ENCODE data around the gene RAB3GAP1.
"Not testable (repeated sequence)": the region's sequence is repeated elsewhere in the genome, so short reads cannot be mapped to it uniquely, and the experiment has no call there.

Gene RAB3GAP1

GRCh38 chr2:135105513-135106316 lies 53.6 kb downstream of the RAB3GAP1 start:
- DNase-seq = not testable (repeated sequence)

DNA sequence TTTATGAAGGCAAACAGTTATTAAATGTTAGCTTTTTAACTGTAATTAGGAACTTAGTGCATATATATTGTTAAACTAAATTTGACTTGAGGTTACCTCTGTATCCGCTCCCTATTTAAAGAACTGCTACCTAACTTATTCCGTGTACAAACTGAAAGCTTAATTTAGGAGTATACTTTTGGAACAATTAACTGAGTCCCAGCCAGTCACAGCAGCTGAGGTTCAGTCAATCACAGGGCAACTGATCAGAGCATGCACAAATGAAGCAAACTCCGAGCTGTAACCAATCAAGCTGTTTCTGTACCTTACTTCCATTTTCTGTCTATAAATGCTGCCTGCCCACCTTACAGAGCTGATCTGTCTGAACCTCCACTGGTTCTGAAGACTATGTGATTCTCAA lies 61.2 kb downstream of the RAB3GAP1 start:
- DNase-seq = no peak

DNA sequence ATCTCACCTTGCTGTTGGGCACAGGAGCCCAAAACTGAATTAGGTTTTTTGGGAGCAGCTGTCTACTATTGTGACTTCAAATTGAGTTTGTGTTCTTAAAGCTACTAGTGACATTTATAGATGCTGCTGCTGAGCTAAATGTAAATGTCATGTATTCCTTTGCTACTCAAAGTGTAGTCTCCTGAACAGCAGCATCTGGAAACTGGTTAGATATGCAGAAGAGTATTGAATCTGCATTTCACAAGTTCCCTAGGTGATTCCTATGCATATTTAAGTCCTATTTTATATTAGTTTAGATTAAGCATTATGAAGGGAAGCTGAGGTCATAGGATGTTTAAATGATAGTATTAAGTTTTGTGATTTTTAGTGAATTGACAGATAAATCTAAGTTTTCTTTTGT lies 67.5 kb downstream of the RAB3GAP1 start:
- DNase-seq = no peak

DNA sequence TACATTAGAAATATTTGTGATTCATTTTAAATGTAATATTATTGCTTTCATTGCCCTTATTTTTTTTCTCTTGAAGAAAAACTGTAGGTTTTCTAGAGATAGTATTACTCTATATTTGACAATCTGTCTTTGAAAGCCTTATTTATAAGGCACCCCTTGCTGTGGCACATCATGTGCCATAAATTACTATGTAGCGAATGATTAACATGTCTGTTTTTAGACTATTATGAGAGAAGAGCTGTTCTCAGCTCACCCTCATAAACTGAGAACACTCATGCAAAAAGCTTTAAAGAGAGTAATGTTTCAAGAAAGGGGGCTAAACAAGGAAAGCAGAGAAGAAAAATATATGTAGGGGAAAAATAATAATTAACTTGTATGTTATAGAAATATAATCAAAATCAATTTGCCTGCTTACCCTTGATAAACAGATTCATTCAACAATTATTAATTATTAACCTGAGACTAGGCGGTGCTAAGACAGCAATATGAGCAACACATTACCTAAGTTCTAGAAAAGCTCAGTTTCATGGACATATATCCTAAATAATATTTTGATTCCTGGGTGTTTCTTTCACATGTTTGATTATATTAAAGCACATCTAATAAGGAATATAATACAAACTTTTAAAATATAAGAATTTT lies 69.0 kb downstream of the RAB3GAP1 start:
- DNase-seq = no peak

GRCh38 chr2:135121658-135122039 lies 69.6 kb downstream of the RAB3GAP1 start:
- not testable (repeated sequence) for DNase-seq

DNA sequence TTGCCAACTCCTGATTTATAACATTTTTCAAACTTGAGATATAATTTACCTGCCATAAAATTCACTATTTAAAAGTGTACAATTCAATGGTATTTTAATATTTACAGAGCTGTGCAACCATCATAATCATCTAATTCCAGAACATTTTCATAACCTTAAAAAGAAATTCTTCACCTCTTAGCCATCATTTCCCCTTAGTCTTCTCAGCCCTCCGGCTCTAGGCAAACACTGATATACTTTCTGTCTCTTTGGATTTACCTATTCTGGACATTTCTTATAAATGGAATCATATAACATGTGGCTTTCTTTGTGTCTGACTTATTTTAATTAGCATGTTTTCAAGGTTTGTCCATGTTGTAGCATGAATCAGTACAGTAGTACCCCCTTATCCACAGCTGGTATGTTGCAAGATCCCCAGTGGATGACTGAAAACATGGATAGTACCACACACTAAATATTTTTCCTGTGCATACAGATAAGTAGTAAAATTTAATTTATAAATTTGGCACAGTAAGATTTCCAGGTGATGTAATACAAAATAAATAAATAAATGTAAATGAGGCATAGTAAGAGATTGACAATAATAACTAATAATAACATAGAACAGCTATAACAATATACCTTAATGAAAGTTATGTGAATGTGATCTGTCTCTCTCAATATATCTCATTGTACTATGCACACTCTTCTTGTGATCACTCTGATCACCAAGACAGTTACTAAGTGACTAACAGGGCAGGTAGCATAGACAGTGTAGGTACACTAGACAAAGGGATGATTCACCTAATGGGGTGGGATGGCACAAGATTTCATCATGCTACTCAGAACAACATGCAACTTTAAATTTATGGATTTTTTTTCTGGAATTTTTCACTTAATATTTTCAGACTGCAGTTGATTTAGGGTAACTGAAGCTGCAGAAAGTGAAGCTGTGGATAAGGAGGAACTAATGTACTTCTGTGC lies 73.1 kb downstream of the RAB3GAP1 start:
- DNase-seq = no peak

DNA sequence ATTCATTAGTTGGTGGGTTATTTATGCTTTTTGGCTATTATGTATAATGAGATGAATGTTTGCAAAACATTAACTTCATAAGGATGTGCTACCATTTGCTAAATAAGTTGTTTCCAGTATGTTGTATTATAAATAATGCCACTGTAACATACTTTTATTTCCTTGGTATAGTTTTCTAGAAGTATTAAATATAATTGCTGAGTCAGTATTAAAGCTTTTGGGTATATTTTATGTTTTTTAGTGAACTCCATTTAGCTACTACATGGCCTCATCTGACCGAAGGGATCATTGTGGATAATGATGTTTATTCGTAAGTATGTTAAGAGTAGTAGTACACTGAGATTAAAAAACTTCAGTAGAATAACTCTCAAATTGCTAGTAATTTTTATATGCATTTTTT lies 73.8 kb downstream of the RAB3GAP1 start:
- DNase-seq = no peak

- DNase-seq = no peak
Measured at GRCh38 chr2:135130751-135131150, 78.7 kb downstream of the RAB3GAP1 start.

DNA sequence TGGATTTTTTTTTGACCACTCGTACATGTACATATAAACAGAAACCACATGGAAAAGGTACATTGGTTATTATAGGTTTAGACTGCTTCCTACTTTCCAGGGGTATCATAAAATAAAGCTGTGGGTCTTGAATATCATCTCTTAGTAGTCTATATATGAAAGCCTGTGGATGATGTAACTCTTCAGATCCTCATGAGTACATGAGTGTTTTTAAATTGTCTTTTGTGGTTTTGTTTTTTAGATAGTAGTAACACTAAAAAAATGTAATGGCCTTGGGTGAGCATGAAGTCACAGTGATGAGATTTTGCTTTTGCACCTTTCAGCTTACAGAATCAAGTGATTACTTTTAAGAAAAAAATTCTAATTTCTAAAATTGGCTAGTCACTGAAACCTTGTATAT lies 80.2 kb downstream of the RAB3GAP1 start:
- DNase-seq = no peak

DNA sequence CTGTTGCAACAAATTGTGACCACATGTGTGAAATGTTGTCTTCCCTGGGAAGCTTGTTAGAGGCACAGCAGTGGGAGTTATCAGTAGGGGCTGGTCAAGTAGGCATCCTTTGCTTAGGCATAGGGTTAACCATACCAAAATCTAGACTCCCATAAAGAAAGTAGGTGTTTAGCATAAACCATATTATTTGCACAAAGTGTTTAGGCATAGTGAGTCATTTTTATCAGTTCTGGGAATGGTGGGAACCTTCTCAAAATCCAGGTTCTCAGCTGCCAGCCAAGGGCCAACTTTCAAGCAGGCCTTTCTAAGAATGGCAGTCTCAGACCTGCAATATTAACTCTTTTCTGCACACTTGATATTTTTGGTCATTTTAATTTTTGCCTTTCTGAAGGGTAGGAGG lies 88.5 kb downstream of the RAB3GAP1 start:
- DNase-seq = no peak

- DNase-seq = no peak
Measured at GRCh38 chr2:135142323-135142722, 90.2 kb downstream of the RAB3GAP1 start.

GRCh38 chr2:135144343-135144742 lies 92.3 kb downstream of the RAB3GAP1 start:
- no peak for DNase-seq

GRCh38 chr2:135149251-135149650 lies 97.2 kb downstream of the RAB3GAP1 start:
- DNase-seq = no peak

DNA sequence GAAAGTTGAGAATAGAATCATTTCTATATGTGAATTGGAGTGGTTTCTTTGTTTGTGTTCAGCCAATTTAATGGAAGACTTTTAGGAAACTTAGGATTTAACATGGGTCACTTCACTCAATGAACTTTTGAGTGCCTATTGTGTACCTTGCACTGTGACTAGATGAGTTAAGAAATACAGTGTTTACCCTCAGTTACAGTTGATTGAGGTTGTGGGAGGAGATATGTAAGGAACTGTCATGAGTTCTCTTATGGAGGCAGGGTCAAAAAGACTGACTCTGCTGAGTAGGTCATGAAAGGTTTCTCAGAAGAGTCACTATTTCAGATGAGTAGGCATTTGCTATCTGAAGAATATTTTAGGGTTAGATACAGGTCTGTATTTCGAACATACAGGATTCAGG lies 98.6 kb downstream of the RAB3GAP1 start:
- no peak for DNase-seq

DNA sequence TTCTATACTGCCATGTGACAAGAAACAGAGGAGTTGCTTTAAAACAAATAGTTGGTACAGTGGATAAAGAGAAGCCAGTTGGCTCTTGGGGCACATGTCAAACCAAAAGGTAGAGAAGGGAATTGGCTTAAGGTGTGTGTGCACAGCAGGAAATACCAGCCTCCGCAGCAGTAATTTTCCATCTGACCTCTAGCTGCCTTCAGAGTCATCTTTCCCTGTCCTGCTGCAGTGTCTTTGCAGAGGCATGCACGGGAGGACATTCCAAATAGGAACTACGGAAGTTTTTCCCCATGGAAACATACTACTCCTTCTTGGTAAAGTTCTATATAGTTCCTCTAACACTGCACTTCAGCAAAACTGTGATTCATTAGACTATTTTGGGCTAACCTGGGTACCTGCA lies 99.5 kb downstream of the RAB3GAP1 start:
- no peak for DNase-seq

- no peak for DNase-seq
Measured at GRCh38 chr2:135152361-135152760, 100.3 kb downstream of the RAB3GAP1 start.

DNA sequence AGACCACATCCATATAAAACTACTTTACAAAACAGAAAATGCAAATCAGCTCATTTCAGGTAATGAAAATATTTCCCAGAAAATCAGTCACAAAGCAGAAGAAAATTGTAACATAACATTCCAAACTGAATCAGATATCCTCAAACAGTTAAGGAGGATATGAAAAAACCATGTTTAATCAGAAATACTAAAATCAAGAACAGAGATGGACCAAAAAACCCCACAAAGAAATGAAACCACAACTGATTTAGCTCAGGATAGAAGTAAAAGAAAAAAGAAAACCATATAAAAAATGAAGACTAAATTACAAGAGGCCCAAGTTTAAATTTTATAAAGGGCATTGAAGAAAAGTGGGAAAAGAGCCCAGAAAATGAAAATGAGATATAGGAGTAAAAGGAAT lies 102.9 kb downstream of the RAB3GAP1 start:
- DNase-seq = no peak

- no peak for DNase-seq
Measured at GRCh38 chr2:135157856-135158255, 105.8 kb downstream of the RAB3GAP1 start.

DNA sequence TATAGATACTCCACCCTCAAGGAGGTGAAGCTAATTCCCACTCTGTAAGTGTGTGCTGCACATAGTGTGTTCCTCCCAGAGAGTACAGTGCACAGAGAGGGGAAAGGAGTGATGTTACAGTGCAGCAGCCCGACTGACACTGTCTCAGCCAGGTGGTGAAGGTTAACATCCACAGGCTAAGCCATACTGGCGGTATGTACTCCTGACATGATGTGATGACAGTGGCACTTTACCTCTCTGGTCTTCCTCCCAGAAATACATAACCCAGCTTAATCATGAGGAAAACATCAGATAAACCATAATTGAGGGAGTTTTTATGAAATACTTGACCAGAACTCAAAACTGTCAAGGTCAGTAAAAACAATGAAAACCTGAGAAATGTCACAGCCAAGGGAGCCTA lies 107.1 kb downstream of the RAB3GAP1 start:
- DNase-seq = no peak

DNA sequence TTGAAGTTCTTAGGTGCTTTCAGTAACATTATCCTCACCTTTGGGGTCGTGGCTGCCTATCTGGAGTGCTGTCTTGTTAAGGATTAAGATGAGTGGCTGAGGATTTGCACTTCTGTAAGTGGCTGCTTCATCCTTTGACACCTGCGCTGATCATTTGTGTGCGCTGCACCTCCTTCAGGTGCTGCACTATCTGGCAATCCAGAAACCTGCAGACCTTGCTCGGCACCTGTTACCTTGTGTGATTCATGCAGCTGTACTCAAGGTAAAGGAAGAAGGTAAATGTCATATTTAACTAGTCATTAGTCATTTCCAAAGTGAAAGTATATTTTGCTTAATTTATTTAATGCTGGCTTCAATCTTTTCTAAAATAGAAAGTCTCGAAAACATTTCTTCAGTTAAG lies 110.3 kb downstream of the RAB3GAP1 start:
- DNase-seq = no peak

DNA sequence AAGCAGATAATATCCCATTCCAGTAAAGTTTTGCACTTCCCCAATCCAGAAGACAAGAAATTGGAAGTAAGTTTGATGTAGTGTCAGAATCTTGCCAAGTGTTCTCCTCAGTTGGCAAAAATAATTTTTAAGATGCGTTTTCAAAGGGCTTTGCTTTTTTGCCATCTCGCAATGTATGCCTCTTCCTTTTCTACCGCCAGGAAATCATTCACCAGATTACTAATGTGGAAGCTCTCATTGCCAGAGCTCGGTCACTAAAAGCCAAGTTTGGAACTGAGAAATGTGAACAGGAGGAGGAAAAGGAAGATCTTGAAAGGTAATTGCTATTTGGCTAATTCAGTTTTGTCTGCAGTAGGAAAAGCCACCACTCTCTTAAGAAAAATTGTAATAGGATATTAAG lies 110.7 kb downstream of the RAB3GAP1 start:
- DNase-seq = no peak

GRCh38 chr2:135163306-135163705 lies 111.2 kb downstream of the RAB3GAP1 start:
- DNase-seq = no peak

GRCh38 chr2:135163901-135164300 lies 111.8 kb downstream of the RAB3GAP1 start:
- no peak for DNase-seq

- no peak for DNase-seq
Measured at GRCh38 chr2:135164431-135164830, 112.3 kb downstream of the RAB3GAP1 start.
